Stomach (tissue), 4 donors: Measurements from ENCODE around the gene DCP2.

Source experiments
- EP300 ChIP-seq: sonication (generic); formaldehyde crosslinking; IDR thresholded peaks from one replicate; pipeline ENCODE4 v1.6.1; 2017; ENCODE audit warnings: antibody characterized with exemption
- POLR2A ChIP-seq, 4 donors: fragments of 450-650 bp; IDR thresholded peaks; one replicate each; pipeline ENCODE4 v1.6.1; 2016; ENCODE audit warnings: antibody characterized with exemption in 4 of 4, control low read depth in 2 of 4, mild to moderate bottlenecking in 1 of 4, moderate library complexity in 1 of 4
- POLR2AphosphoS5 ChIP-seq, 3 donors: sonication (generic); formaldehyde crosslinking; IDR thresholded peaks; one replicate each; pipeline ENCODE4 v1.6.1; 2016; ENCODE audit warnings: antibody characterized with exemption in 3 of 3
- TF ChIP-seq, protein P1 (sequence below), 7 experiments: fragments of 450-650 bp in 4 of 7; fragments of 200-600 bp in 3 of 7; sonication (generic) in 3 of 7; IDR thresholded peaks; one replicate each; pipeline ENCODE4 v1.5.1; 2016 to 2019; ENCODE audit warnings: antibody characterized with exemption in 7 of 7, control low read depth in 2 of 7, mild to moderate bottlenecking in 1 of 7

DNA sequence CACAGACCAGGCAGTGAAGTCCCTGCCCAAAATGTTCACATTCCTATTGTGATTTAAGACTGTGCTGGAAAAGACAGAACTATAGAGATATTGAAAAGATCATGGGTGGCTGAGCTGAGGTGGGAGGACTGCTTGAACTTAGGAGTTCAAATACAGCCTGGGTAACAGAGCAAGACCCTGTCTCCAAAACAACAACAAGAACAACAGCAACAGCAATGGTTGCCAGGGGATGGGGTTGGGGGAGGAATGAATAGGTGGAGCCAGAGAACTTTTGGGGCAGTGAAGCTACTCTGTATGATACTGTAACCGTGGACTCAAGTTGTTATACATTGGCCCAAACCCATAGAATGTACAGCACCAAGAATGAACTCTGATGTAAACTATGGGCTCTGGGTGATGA is 88.2 kb downstream of the DCP2 start:
- TF ChIP-seq, protein P1, sequence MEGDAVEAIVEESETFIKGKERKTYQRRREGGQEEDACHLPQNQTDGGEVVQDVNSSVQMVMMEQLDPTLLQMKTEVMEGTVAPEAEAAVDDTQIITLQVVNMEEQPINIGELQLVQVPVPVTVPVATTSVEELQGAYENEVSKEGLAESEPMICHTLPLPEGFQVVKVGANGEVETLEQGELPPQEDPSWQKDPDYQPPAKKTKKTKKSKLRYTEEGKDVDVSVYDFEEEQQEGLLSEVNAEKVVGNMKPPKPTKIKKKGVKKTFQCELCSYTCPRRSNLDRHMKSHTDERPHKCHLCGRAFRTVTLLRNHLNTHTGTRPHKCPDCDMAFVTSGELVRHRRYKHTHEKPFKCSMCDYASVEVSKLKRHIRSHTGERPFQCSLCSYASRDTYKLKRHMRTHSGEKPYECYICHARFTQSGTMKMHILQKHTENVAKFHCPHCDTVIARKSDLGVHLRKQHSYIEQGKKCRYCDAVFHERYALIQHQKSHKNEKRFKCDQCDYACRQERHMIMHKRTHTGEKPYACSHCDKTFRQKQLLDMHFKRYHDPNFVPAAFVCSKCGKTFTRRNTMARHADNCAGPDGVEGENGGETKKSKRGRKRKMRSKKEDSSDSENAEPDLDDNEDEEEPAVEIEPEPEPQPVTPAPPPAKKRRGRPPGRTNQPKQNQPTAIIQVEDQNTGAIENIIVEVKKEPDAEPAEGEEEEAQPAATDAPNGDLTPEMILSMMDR (IDR thresholded peaks at IDR 0.05) = no peak
- TF ChIP-seq POLR2AphosphoS5 (IDR thresholded peaks at IDR 0.05) (no peak), POLR2A (IDR thresholded peaks at IDR 0.05) (no peak), EP300 (no peak)
